Measurements from ENCODE around the gene CDHR5.

DNA sequence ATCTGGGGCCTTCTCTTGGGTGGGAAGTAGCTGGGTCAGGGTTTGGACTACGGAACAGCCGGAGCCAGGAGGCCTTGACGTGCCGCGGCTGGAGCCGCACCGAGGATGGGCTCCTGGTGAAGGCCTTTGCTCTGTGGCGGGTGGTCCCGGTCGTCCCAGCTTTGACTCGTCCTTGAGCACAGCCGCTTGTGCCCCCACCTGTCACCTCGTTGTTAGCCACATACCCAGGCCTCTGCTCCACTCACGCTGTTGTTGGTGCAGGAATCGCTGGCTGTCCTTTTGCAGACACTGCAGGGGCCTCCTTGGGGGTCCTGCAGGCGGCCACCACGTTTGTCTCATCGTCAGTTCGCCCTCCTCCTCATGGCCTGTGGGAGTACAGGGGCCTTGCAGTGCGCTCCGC is 31.4 kb downstream of the CDHR5 start:
- TF ChIP-seq, protein P1, sequence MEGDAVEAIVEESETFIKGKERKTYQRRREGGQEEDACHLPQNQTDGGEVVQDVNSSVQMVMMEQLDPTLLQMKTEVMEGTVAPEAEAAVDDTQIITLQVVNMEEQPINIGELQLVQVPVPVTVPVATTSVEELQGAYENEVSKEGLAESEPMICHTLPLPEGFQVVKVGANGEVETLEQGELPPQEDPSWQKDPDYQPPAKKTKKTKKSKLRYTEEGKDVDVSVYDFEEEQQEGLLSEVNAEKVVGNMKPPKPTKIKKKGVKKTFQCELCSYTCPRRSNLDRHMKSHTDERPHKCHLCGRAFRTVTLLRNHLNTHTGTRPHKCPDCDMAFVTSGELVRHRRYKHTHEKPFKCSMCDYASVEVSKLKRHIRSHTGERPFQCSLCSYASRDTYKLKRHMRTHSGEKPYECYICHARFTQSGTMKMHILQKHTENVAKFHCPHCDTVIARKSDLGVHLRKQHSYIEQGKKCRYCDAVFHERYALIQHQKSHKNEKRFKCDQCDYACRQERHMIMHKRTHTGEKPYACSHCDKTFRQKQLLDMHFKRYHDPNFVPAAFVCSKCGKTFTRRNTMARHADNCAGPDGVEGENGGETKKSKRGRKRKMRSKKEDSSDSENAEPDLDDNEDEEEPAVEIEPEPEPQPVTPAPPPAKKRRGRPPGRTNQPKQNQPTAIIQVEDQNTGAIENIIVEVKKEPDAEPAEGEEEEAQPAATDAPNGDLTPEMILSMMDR (IDR thresholded peaks at IDR 0.05), result no peak
- TF ChIP-seq POLR2A (IDR thresholded peaks at IDR 0.05), result no peak

All from testis (tissue), 2 donors.